Right atrium auricular region (tissue), 2 donors: ENCODE data around the gene ATXN10. TPM values are rescaled to one million over a fixed set of nuclear protein-coding genes. Genes with fewer than 3 reads are reported as not detected.

ENCODE experiments used
- DNase-seq: peaks from one replicate; pipeline ENCODE4 v3.0.0-alpha.2; 2019; ENCODE audit warnings: low spot score
- H3K27ac ChIP-seq, 2 donors: fragments of 200-600 bp; sonication (generic); 1 replicate in 1 of 2; 2 replicates in 1 of 2; pipeline ENCODE4 v1.5.1; 2016 to 2019
- H3K27me3 ChIP-seq, 2 donors: fragments of 200-600 bp; sonication (generic); one replicate each; pipeline versions ENCODE4 v1.5.1 to v1.6.0; 2017 to 2019
- H3K36me3 ChIP-seq: fragments of 200-600 bp; sonication (generic); one replicate; pipeline ENCODE4 v1.5.1; 2016
- H3K4me1 ChIP-seq, 2 donors: fragments of 200-600 bp; sonication (generic); one replicate each; pipeline versions ENCODE4 v1.5.1 to v1.6.0; 2017 to 2019
- H3K4me3 ChIP-seq, 2 donors: fragments of 200-600 bp; sonication (generic); 1 replicate in 1 of 2; 2 replicates in 1 of 2; pipeline ENCODE4 v1.5.1; 2017 to 2019; ENCODE audit warnings: mild to moderate bottlenecking in 1 of 2, moderate library complexity in 1 of 2
- H3K9me3 ChIP-seq, 2 donors: fragments of 200-600 bp; sonication (generic); one replicate each; pipeline ENCODE4 v1.5.1; 2019
- CTCF ChIP-seq, 2 donors: fragments of 200-600 bp; sonication (generic); IDR thresholded peaks; one replicate each; pipeline ENCODE4 v1.5.1; 2019; ENCODE audit warnings: antibody characterized with exemption in 2 of 2
- total RNA-seq, 2 donors: library from RNA; depleted of rRNA; stranded (reverse); fragments of >200 nt; gene quantifications; one replicate each; pipeline ENCODE4 v1.1.0, GENCODE V29; 2016

Gene ATXN10
- total RNA-seq, 2 donors from 2014 or later: 85.3 to 88.5 TPM

- Histone ChIP-seq H3K36me3 (peaks cover 33% of the 10 kb centered on the region), H3K4me3 (no peak overlapping the region), H3K27me3 (no peaks in the 10 kb centered on the region), H3K4me1 (peaks cover 0 to 6% of the 10 kb centered on the region in 2 donors), H3K27ac (no peak overlapping the region), H3K9me3 (no peaks in the 10 kb centered on the region)
- no peak for DNase-seq
- no peak for TF ChIP-seq CTCF (IDR thresholded peaks at IDR 0.05)
These were observed 66.6 kb downstream of the ATXN10 start for GRCh38 chr22:45738206-45738605.

GRCh38 chr22:45740236-45740635 lies 68.6 kb downstream of the ATXN10 start:
- no peak overlapping the region for H3K27ac ChIP-seq
- no peak for TF ChIP-seq CTCF (IDR thresholded peaks at IDR 0.05)
- peaks cover 0 to 22% of the 10 kb centered on the region in 2 donors for H3K4me1 ChIP-seq
- no peaks in the 10 kb centered on the region for H3K9me3 ChIP-seq
- DNase-seq: no peak
- H3K27me3 ChIP-seq: no peaks in the 10 kb centered on the region
- H3K36me3 ChIP-seq: peaks cover 41% of the 10 kb centered on the region
- no peak overlapping the region for H3K4me3 ChIP-seq

DNA sequence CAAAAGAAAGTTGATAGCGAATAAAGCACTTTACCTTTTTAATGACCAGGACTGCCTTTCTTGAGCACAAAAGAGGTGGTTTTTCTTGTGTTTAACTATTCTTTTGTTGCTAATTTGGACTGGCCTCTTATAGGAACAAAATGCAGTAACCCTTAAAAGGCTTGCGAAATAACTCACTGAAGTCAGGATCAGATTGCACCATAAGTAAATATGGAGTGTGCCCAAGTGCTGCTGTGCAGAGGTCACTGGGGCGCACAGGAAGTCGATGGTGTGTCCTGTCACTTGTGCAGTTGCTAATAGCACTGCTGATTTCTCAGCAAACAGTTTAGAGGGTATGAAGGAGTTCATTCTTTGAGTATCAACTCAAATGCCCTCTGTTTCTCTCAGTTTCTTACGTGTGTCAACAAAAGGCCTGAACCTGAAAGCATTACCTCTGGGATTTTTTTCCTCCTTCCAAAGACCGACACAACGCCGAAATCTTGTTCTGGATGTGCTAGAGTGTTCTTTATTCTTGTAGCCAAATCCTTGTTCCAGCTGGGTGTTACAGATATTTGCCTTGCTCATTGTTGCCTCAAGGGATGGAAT lies 71.3 kb downstream of the ATXN10 start:
- Histone ChIP-seq H3K4me3 (no peak overlapping the region), H3K36me3 (peaks cover 41% of the 10 kb centered on the region), H3K27ac (no peak overlapping the region), H3K4me1 (peaks cover 0 to 22% of the 10 kb centered on the region in 2 donors), H3K27me3 (no peaks in the 10 kb centered on the region), H3K9me3 (no peaks in the 10 kb centered on the region)
- no peak for DNase-seq
- TF ChIP-seq CTCF (IDR thresholded peaks at IDR 0.05): no peak

GRCh38 chr22:45743687-45744086 lies 72.1 kb downstream of the ATXN10 start:
- Histone ChIP-seq H3K4me1 (peaks cover 0 to 22% of the 10 kb centered on the region in 2 donors), H3K4me3 (no peak overlapping the region), H3K27me3 (no peaks in the 10 kb centered on the region), H3K27ac (no peak overlapping the region), H3K9me3 (no peaks in the 10 kb centered on the region), H3K36me3 (peaks cover 41% of the 10 kb centered on the region)
- DNase-seq: no peak
- TF ChIP-seq CTCF (IDR thresholded peaks at IDR 0.05): no peak

- TF ChIP-seq CTCF (IDR thresholded peaks at IDR 0.05): no peak
- Histone ChIP-seq H3K9me3 (no peaks in the 10 kb centered on the region), H3K27ac (no peak overlapping the region), H3K27me3 (no peaks in the 10 kb centered on the region), H3K4me3 (no peak overlapping the region), H3K4me1 (peaks cover 0 to 22% of the 10 kb centered on the region in 2 donors), H3K36me3 (peaks cover 34% of the 10 kb centered on the region)
- DNase-seq: no peak
These were observed 72.8 kb downstream of the ATXN10 start for GRCh38 chr22:45744442-45744841.

GRCh38 chr22:45750626-45751025 lies 79.0 kb downstream of the ATXN10 start:
- H3K9me3 ChIP-seq: no peaks in the 10 kb centered on the region
- H3K36me3 ChIP-seq: peaks cover 9% of the 10 kb centered on the region
- no peak for DNase-seq
- no peak overlapping the region for H3K4me3 ChIP-seq
- peaks cover 0 to 4% of the 10 kb centered on the region in 2 donors for H3K4me1 ChIP-seq
- no peaks in the 10 kb centered on the region for H3K27me3 ChIP-seq
- H3K27ac ChIP-seq: no peak overlapping the region
- TF ChIP-seq CTCF (IDR thresholded peaks at IDR 0.05): no peak
